Transverse colon (tissue), 4 donors: ENCODE measurements around the gene ZNF860. TPM values are rescaled to one million over a fixed set of nuclear protein-coding genes. Genes with fewer than 3 reads are reported as not detected.

Source experiments
- DNase-seq: peaks from one replicate; pipeline ENCODE4 v3.0.0-alpha.2; 2019
- H3K27ac ChIP-seq, 4 donors: fragments of 200-600 bp; sonication (generic); 2 replicates each; pipeline ENCODE4 v1.5.1; 2016 to 2018; ENCODE audit warnings: inconsistent platforms in 4 of 4
- H3K27me3 ChIP-seq: fragments of 200-600 bp; sonication (generic); 2 replicates; pipeline ENCODE4 v1.5.1; 2017; ENCODE audit warnings: inconsistent platforms
- H3K36me3 ChIP-seq, 4 donors: fragments of 200-600 bp; sonication (generic); 2 replicates each; pipeline ENCODE4 v1.5.1; 2017 to 2019; ENCODE audit warnings: inconsistent platforms in 4 of 4
- H3K4me1 ChIP-seq, 4 donors: fragments of 200-600 bp; sonication (generic); 2 replicates each; pipeline ENCODE4 v1.5.1; 2017 to 2020; ENCODE audit warnings: inconsistent platforms in 4 of 4
- H3K4me3 ChIP-seq, 4 donors: fragments of 200-600 bp; sonication (generic); 1 replicate in 1 of 4; 2 replicates in 3 of 4; pipeline versions ENCODE4 v1.5.1 to v1.6.1; 2017 to 2019; ENCODE audit warnings: inconsistent platforms in 4 of 4
- H3K9me3 ChIP-seq, 2 donors: fragments of 200-600 bp; sonication (generic); 2 replicates each; pipeline ENCODE4 v1.5.1; 2017 to 2019; ENCODE audit warnings: inconsistent platforms in 2 of 2
- EP300 ChIP-seq: sonication (generic); formaldehyde crosslinking; IDR thresholded peaks from one replicate; pipeline ENCODE4 v1.6.1; 2017; ENCODE audit warnings: antibody characterized with exemption, low read depth
- POLR2A ChIP-seq: fragments of 450-650 bp; IDR thresholded peaks from one replicate; pipeline ENCODE4 v1.6.1; 2016; ENCODE audit warnings: antibody characterized with exemption, mild to moderate bottlenecking, moderate library complexity
- POLR2AphosphoS5 ChIP-seq, 3 donors: sonication (generic); formaldehyde crosslinking; IDR thresholded peaks; one replicate each; pipeline ENCODE4 v1.6.1; 2016; ENCODE audit warnings: antibody characterized with exemption in 3 of 3
- WGBS, 2 donors: methylation state at CpG; one replicate each; pipeline ENCODE4 v1.1.5; 2018; ENCODE audit warnings: low coverage in 1 of 2; 5-methylcytosine and 5-hydroxymethylcytosine counted together
- in situ Hi-C, 4 donors: fragments of 200-750 bp; cut with MboI; loops; one replicate each; pipeline versions ENCODE4 v1.15.0 to v1.15.1; 2017; ENCODE audit warnings: low sequenced_read_pairs in 3 of 4, low pct_ligation_motif_present in 1 of 4, low pct_unique_long_range_greater_than_20kb in 1 of 4
- intact Hi-C: fragments of 100-400 bp; cut with DNase I; formaldehyde crosslinking; loops from one replicate; pipeline ENCODE4 v1.15.1; 2023; ENCODE audit warnings: low total_unique reads
- total RNA-seq, 4 donors: library from RNA; depleted of rRNA; stranded (reverse); fragments of >200 nt; gene quantifications; one replicate each; pipeline ENCODE4 v1.1.0, GENCODE V29; 2016
- TF ChIP-seq, protein P1 (sequence below), 5 experiments: fragments of 200-600 bp in 3 of 5; fragments of 450-650 bp in 2 of 5; sonication (generic) in 3 of 5; IDR thresholded peaks; 1 replicate in 2 of 5; 2 replicates in 3 of 5; pipeline ENCODE4 v1.5.1; 2016 to 2017; ENCODE audit warnings: antibody characterized with exemption in 5 of 5, inconsistent platforms in 3 of 5, mild to moderate bottlenecking in 2 of 5, moderate library complexity in 1 of 5

The ZNF860 gene
- total RNA-seq, 4 donors from 2014 or later, result 0.41 to 5.4 (median 1.6) TPM; not detected in 1

DNA sequence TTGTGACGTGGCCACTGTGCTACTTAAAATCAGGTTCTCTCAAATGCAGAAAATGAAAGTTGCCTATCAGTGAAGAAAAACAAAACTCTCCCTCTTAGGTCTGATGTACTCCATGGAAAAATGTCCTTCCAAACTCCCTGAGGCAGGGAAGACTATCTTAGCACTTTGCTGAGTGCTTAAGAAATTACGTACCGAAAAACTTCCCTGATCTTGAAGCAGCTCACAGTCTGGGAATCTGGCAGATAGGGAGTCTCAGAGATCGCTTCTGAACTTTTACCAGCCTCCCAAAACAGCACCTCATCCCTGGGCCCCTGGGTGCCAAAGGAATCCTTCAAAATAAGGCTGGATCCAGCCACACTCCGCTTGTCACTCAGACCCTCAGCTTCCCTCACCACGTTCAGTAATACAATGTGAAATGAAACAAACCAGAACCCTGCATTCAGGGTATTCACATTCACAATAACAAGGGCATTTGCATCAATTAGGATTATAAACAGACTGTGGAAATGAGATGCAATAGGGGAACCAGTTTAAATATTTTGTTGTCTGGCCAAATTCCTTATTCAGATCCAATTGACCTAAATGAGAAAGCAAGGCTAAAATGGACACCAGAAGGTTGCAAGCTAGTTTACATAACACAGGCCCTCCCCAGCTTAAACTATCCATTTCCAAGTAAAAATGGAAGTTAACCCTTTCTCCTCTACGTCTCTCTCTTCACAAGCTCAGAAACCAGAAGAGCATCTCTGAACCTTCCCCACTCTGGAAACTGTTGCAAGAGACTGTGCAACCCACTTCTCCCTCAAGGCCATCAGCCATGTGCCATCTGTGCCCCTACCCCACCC is 21.4 kb upstream of the ZNF860 start:
- H3K27me3 ChIP-seq, result no peaks in the 10 kb centered on the region
- H3K4me1 ChIP-seq, result peaks cover 4 to 29% (median 12%) of the 10 kb centered on the region in 4 donors
- intact Hi-C loops, result no loop called here
- TF ChIP-seq POLR2A (no peak), EP300 (no peak), POLR2AphosphoS5 (IDR thresholded peaks at IDR 0.05) (no peak)
- TF ChIP-seq, protein P1, sequence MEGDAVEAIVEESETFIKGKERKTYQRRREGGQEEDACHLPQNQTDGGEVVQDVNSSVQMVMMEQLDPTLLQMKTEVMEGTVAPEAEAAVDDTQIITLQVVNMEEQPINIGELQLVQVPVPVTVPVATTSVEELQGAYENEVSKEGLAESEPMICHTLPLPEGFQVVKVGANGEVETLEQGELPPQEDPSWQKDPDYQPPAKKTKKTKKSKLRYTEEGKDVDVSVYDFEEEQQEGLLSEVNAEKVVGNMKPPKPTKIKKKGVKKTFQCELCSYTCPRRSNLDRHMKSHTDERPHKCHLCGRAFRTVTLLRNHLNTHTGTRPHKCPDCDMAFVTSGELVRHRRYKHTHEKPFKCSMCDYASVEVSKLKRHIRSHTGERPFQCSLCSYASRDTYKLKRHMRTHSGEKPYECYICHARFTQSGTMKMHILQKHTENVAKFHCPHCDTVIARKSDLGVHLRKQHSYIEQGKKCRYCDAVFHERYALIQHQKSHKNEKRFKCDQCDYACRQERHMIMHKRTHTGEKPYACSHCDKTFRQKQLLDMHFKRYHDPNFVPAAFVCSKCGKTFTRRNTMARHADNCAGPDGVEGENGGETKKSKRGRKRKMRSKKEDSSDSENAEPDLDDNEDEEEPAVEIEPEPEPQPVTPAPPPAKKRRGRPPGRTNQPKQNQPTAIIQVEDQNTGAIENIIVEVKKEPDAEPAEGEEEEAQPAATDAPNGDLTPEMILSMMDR (IDR thresholded peaks at IDR 0.05), result no peak
- H3K9me3 ChIP-seq, result peaks cover 4 to 10% of the 10 kb centered on the region in 2 donors
- no peak for DNase-seq
- H3K27ac ChIP-seq, result peak overlapping the region; percentile 63 to 81 (median 67)
- no peaks in the 10 kb centered on the region for H3K36me3 ChIP-seq
- 57 to 58% methylated on average over 7 of the region's 7 CpGs for WGBS, 2 donors
- H3K4me3 ChIP-seq, result peak overlapping the region in 2 of 4 donors; percentile 13 to 30
- in situ Hi-C loops, result no loop called here

DNA sequence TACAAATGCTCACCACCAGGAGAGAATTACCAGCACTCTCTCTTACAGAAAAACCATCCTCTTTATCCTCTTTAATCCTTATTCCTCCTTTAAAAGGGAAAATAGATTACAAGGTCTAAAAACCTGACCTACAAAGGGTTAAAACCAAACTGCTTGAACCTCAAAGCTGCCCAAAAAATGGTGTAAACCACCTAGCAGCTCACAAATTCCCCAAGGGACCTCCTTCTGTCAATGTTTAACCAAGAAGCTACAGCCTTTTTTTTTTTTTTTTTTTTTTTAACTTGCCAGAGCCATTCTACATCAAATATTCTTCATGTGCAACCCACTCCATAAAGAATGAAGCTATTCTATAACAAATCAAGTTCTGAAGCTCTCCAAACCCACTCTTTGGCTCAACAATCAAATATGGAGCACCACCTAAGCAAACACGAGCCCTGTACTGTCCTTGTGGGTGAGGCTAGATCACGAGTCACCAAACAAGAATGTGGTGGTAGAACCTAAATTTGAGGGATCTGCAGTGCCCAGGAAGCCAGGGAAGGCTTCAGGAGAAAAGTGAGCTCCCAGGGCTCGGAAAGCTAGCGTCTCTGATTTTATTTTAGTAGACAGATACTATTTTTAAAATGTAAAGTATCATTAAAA is 20.6 kb upstream of the ZNF860 start:
- no peak for DNase-seq
- peaks cover 0 to 3% of the 10 kb centered on the region in 2 donors for H3K9me3 ChIP-seq
- H3K27ac ChIP-seq, result peak overlapping the region; percentile 63 to 81 (median 67)
- no peaks in the 10 kb centered on the region for H3K36me3 ChIP-seq
- intact Hi-C loops (no loop called here), in situ Hi-C loops (no loop called here)
- H3K4me1 ChIP-seq, result peaks cover 4 to 29% (median 12%) of the 10 kb centered on the region in 4 donors
- no peak overlapping the region for H3K4me3 ChIP-seq
- no peaks in the 10 kb centered on the region for H3K27me3 ChIP-seq
- TF ChIP-seq, protein P1 (IDR thresholded peaks at IDR 0.05), result no peak
- TF ChIP-seq POLR2AphosphoS5 (IDR thresholded peaks at IDR 0.05) (no peak), POLR2A (no peak), EP300 (no peak)
- WGBS, 2 donors, result 39 to 70% methylated on average over 2 to 4 of the region's 4 CpGs

DNA sequence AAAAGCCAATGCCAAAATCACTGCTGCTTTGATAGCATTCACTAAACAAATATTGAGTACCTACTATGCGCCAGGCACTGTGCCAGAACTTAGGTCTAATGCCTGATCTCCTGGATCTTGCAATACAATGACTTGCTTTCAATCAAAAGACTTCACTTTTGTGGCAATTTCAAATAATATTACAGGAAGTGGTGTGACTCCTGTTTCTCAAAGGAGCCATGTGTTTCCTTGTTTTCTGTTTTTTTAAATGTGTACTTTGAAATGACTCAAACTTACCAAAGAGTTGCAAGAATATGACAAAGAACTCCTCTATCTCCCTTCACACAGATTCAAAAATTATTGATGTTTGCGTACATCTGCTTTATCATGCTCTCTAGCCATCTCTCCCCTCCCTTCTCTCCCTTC is 18.7 kb upstream of the ZNF860 start:
- TF ChIP-seq, protein P1 (IDR thresholded peaks at IDR 0.05), result no peak
- TF ChIP-seq EP300 (no peak), POLR2A (no peak), POLR2AphosphoS5 (IDR thresholded peaks at IDR 0.05) (no peak)
- in situ Hi-C loops, result no loop called here
- Histone ChIP-seq H3K4me3 (no peak overlapping the region), H3K36me3 (no peaks in the 10 kb centered on the region), H3K27ac (no peak overlapping the region), H3K4me1 (peaks cover 7 to 40% (median 12%) of the 10 kb centered on the region in 4 donors), H3K9me3 (no peaks in the 10 kb centered on the region), H3K27me3 (no peaks in the 10 kb centered on the region)
- 60 to 84% methylated on average over 2 of the region's 2 CpGs for WGBS, 2 donors
- intact Hi-C loops, result no loop called here
- DNase-seq, result no peak

DNA sequence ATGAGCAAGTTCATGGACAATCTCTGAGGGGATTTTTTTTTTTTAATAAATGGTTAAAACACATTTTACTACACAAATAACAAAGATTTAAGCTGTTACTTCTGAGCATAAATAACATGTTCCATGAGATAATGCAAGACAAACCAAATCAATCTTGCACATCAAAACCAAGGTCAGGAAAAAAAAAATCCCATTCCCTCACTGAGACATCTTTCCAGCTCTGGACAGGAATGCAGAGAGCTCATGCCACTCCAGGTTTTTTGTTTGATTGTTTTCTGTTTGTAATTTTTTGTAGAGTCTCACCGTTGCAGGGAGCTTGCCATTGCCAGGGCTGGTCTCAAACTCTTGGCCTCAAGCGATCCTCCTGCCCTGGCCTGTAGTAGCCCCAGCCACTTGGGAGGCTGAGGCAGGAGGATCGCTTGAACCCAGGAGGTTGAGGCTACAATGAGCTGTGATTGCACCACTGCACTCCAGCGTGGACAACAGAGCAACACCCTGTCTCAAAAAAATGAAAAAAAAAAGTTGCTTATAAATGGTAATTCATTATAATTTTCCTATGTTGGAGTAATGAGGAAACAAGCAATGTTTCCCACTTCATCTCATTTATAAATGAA is 14.5 kb upstream of the ZNF860 start:
- no peaks in the 10 kb centered on the region for H3K9me3 ChIP-seq
- H3K4me1 ChIP-seq, result peaks cover 0 to 19% (median 4%) of the 10 kb centered on the region in 4 donors
- no peaks in the 10 kb centered on the region for H3K36me3 ChIP-seq
- intact Hi-C loops (no loop called here), in situ Hi-C loops (no loop called here)
- H3K4me3 ChIP-seq, result no peak overlapping the region
- DNase-seq, result no peak
- no peaks in the 10 kb centered on the region for H3K27me3 ChIP-seq
- 57 to 78% methylated on average over 3 to 4 of the region's 4 CpGs for WGBS, 2 donors
- no peak for TF ChIP-seq EP300
- TF ChIP-seq POLR2A, result no peak
- no peak for TF ChIP-seq POLR2AphosphoS5 (IDR thresholded peaks at IDR 0.05)
- H3K27ac ChIP-seq, result peak overlapping the region; percentile 60 to 77 (median 68)
